B cell (primary cell): Measurements from ENCODE around the gene NMB. TPM values are rescaled to one million over a fixed set of nuclear protein-coding genes. Genes with fewer than 3 reads are reported as not detected.

Source experiments
- ATAC-seq: fragments of 200-7000 bp; cut with Tn5 transposase; one replicate; pipeline ENCODE4 v1.10.0; 2021; ENCODE audit warnings: low read depth, mild to moderate bottlenecking, moderate number of reproducible peaks, moderate library complexity
- CTCF ChIA-PET: fragments of 350-600 bp; sonication (Branson Sonifier 250); formaldehyde crosslinking; loops from one replicate; lab custom pipeline; 2021; ENCODE audit warnings: antibody characterized with exemption, inconsistent platforms; lab: Charles Lee
- POLR2A ChIA-PET: fragments of 350-600 bp; sonication (Branson Sonifier 250); formaldehyde crosslinking; loops from one replicate; lab custom pipeline; 2021; ENCODE audit warnings: antibody characterized with exemption; lab: Charles Lee
- DNase-seq: peaks from one replicate; pipeline ENCODE4 v3.0.0; 2013
- H2AFZ ChIP-seq: 2 replicates; pipeline ENCODE4 v1.6.1; 2012; ENCODE audit warnings: mild to moderate bottlenecking, low read depth, low read length; ENCODE audit not compliant: insufficient read depth, poor library complexity, severe bottlenecking
- H3K27ac ChIP-seq, 2 donors: 1 replicate in 1 of 2; 2 replicates in 1 of 2; pipeline ENCODE4 v1.5.1; 2012 to 2013; ENCODE audit warnings: low read length in 2 of 2, mild to moderate bottlenecking in 2 of 2, moderate library complexity in 1 of 2
- H3K27me3 ChIP-seq, 4 experiments: fragments of 200-600 bp in 1 of 4; sonication (generic) in 1 of 4; replicated peaks in 1 of 4; 1 replicate in 2 of 4; 2 replicates in 2 of 4; pipeline versions ENCODE4 v1.6.1 to v1.7.0; 2013 to 2016; ENCODE audit warnings: low read length in 3 of 4, mild to moderate bottlenecking in 2 of 4, mixed read lengths in 1 of 4, moderate library complexity in 1 of 4; ENCODE audit not compliant: insufficient read depth in 4 of 4, control insufficient read depth in 3 of 4; ENCODE audit errors: control extremely low read depth in 1 of 4
- H3K36me3 ChIP-seq, 2 experiments: replicated peaks in 1 of 2; 1 replicate in 1 of 2; 2 replicates in 1 of 2; pipeline versions ENCODE4 v1.6.1 to v1.7.1; 2013; ENCODE audit warnings: low read length in 1 of 2; ENCODE audit not compliant: insufficient read depth in 2 of 2, control insufficient read depth in 1 of 2; ENCODE audit errors: control extremely low read depth in 1 of 2, extremely low read depth in 1 of 2
- H3K4me1 ChIP-seq, 2 donors: fragments of 200-600 bp in 1 of 2; sonication (generic) in 1 of 2; 1 replicate in 1 of 2; 2 replicates in 1 of 2; pipeline versions ENCODE4 v1.5.1 to v1.6.1; 2013 to 2017; ENCODE audit warnings: low read length in 2 of 2; ENCODE audit not compliant: control insufficient read depth in 2 of 2, insufficient read depth in 2 of 2
- H3K4me2 ChIP-seq: replicated peaks from 2 replicates; pipeline ENCODE3; 2012; ENCODE audit warnings: mild to moderate bottlenecking, low read depth, low read length; ENCODE audit not compliant: poor library complexity, severe bottlenecking
- H3K4me3 ChIP-seq, 5 experiments: fragments of 200-600 bp in 1 of 5; sonication (generic) in 1 of 5; 1 replicate in 3 of 5; 2 replicates in 2 of 5; pipeline versions ENCODE4 v1.5.1 to v1.7.0; 2011 to 2016; ENCODE audit warnings: low read length in 4 of 5, mild to moderate bottlenecking in 4 of 5, low read depth in 2 of 5, control low read depth in 1 of 5, moderate library complexity in 1 of 5; ENCODE audit not compliant: insufficient read depth in 1 of 5; ENCODE audit errors: control extremely low read depth in 1 of 5, extremely low read depth in 1 of 5
- H3K79me2 ChIP-seq: fragments of 200-600 bp; sonication (generic); one replicate; pipeline ENCODE4 v1.6.0; 2016; ENCODE audit warnings: low read length; ENCODE audit not compliant: control insufficient read depth, insufficient read depth
- H3K9ac ChIP-seq: fragments of 200-600 bp; sonication (generic); 2 replicates; pipeline ENCODE4 v1.6.1; 2017; ENCODE audit warnings: mild to moderate bottlenecking, low read length, moderate library complexity
- H3K9me3 ChIP-seq, 3 donors: one replicate each; pipeline versions ENCODE4 v1.6.1 to v1.7.1; 2013; ENCODE audit warnings: low read length in 2 of 3; ENCODE audit not compliant: control insufficient read depth in 2 of 3, insufficient read depth in 1 of 3; ENCODE audit errors: control extremely low read depth in 1 of 3
- H4K20me1 ChIP-seq: 2 replicates; pipeline ENCODE4 v1.6.0; 2012; ENCODE audit warnings: mild to moderate bottlenecking, low read length; ENCODE audit not compliant: insufficient read depth, control insufficient read depth, poor library complexity, severe bottlenecking
- H3K27ac Mint-ChIP-seq: one replicate; pipeline ENCODE4 v1.8.0; 2021; ENCODE audit warnings: mixed read lengths
- H3K27me3 Mint-ChIP-seq: one replicate; pipeline ENCODE4 v1.8.0; 2021; ENCODE audit warnings: mixed read lengths
- H3K4me1 Mint-ChIP-seq: one replicate; pipeline ENCODE4 v1.8.0; 2021; ENCODE audit warnings: mixed read lengths
- H3K4me3 Mint-ChIP-seq: one replicate; pipeline ENCODE4 v1.8.0; 2021; ENCODE audit warnings: mixed read lengths
- H3K9me3 Mint-ChIP-seq: one replicate; pipeline ENCODE4 v1.8.0; 2022; ENCODE audit warnings: mixed read lengths; ENCODE audit not compliant: insufficient read depth
- EZH2 ChIP-seq: IDR thresholded peaks from 2 replicates; pipeline ENCODE4 v1.6.1; 2012; ENCODE audit warnings: borderline replicate concordance, low read depth, mild to moderate bottlenecking, moderate library complexity, low read length; ENCODE audit not compliant: insufficient read depth, poor library complexity, severe bottlenecking
- WGBS: methylation state at CpG from one replicate; pipeline ENCODE4 v1.1.5; 2013; ENCODE audit warnings: missing lambda C conversion rate; ENCODE audit not compliant: insufficient coverage; 5-methylcytosine and 5-hydroxymethylcytosine counted together
- intact Hi-C: fragments of 100-400 bp; cut with micrococcal nuclease; formaldehyde crosslinking; loops from one replicate; pipeline ENCODE4 v1.10.0; 2022
- polyA plus RNA-seq: library from polyadenylated mRNA; depleted of rRNA; stranded (reverse); fragments of >200 nt; gene quantifications from 2 replicates; pipeline ENCODE4 v1.2.3, GENCODE V29; 2012
- total RNA-seq, 2 donors: library from RNA; stranded (reverse); fragments of 120-200 nt in 1 of 2; gene quantifications; 1 replicate in 1 of 2; 2 replicates in 1 of 2; pipeline versions ENCODE4 v1.2.3 to v1.2.4, GENCODE V29; 2013 to 2022
- TF ChIP-seq, protein P1 (sequence below): fragments of 200-600 bp; IDR thresholded peaks from one replicate; pipeline ENCODE4 v1.8.0; 2022; ENCODE audit warnings: antibody characterized with exemption, mild to moderate bottlenecking

The NMB gene
- total and polyA plus RNA-seq, 2 donors (not counting 1 experiment from before 2014, with no cell fraction given), result 2.3 to 3.0 TPM

DNA sequence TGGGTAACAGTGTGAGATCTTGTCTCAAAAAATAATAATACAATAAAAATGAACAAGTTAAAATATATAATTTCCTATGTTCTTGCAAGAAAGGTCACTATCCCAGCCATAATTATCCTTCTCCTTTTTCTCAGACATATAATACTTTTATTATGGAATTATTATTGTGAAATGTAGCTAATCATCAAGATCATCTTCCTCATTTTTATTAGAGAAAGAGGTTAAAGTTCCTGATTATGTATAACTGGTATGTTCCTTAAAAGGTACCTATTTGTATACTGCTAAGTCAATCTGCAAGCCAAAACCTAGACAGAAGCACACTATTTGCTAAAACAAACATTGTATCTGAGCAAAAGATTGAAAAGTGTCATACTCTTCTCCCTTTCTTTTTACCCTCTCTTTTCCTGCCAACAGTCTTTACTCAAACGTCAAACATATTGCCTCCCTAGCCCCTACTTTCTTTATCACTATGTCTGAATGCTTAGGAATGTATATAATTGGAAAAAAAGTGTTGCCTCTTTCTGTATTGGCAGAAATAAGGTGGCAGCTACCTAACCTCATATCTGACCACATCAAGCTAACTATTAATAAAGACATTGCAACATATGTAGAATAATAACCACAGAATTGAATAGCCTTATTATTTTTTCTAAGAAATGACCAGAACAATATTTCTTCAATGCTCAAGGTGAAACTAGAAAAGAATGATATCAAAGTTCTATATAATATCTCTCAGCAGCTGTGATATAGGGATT lies 39.4 kb upstream of the NMB start:
- no peaks in the 10 kb centered on the region for H3K9me3 Mint-ChIP-seq
- peaks cover 50% of the 10 kb centered on the region for H3K4me1 Mint-ChIP-seq
- CTCF ChIA-PET, result no interaction called here
- peaks cover 0 to 4% of the 10 kb centered on the region in 2 experiments for H3K36me3 ChIP-seq
- intact Hi-C loops, result no loop called here
- TF ChIP-seq EZH2, result no peak
- TF ChIP-seq, protein P1, sequence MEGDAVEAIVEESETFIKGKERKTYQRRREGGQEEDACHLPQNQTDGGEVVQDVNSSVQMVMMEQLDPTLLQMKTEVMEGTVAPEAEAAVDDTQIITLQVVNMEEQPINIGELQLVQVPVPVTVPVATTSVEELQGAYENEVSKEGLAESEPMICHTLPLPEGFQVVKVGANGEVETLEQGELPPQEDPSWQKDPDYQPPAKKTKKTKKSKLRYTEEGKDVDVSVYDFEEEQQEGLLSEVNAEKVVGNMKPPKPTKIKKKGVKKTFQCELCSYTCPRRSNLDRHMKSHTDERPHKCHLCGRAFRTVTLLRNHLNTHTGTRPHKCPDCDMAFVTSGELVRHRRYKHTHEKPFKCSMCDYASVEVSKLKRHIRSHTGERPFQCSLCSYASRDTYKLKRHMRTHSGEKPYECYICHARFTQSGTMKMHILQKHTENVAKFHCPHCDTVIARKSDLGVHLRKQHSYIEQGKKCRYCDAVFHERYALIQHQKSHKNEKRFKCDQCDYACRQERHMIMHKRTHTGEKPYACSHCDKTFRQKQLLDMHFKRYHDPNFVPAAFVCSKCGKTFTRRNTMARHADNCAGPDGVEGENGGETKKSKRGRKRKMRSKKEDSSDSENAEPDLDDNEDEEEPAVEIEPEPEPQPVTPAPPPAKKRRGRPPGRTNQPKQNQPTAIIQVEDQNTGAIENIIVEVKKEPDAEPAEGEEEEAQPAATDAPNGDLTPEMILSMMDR, result no peak
- H3K4me2 ChIP-seq, result no peak overlapping the region
- H3K4me3 Mint-ChIP-seq, result no peak overlapping the region
- no peak overlapping the region for H3K27ac Mint-ChIP-seq
- no peaks in the 10 kb centered on the region for H3K9me3 ChIP-seq
- no CpG with 5 or more reads among the region's 1 CpG for WGBS
- POLR2A ChIA-PET, result no interaction called here
- DNase-seq, result no peak
- H4K20me1 ChIP-seq, result peaks cover 69% of the 10 kb centered on the region
- no peak for ATAC-seq
- no peaks in the 10 kb centered on the region for H3K27me3 Mint-ChIP-seq
- no peaks in the 10 kb centered on the region for H3K27me3 ChIP-seq
- H3K4me1 ChIP-seq, result peaks cover 3 to 13% of the 10 kb centered on the region in 2 donors
- peaks cover 99% of the 10 kb centered on the region for H3K79me2 ChIP-seq
- peak overlapping the region in 1 of 2 donors; percentile 48 for H3K27ac ChIP-seq
- no peak overlapping the region for H3K4me3 ChIP-seq
- no peak overlapping the region for H2AFZ ChIP-seq
- no peak overlapping the region for H3K9ac ChIP-seq

DNA sequence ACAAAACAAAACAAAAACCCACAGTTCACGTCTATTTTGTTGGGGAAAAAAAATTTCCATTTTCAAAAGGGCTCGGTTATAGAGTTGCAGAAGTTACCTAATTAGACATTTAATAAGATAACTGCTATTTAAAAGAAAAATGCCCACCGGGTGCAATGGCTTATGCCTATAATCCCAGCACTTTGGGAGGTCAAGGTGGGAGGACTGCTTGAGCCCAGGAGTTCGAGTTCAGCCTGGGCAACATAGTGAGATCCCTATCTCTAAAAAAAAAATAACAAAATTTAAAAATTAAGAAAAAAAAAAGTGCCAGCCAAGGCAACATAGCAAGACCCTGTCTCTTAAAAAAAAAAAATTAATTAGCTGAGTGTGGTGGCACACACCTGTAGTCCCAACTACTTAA lies 38.8 kb upstream of the NMB start:
- TF ChIP-seq, protein P1, result no peak
- no peak for TF ChIP-seq EZH2
- ChIA-PET POLR2A (no interaction called here), CTCF (no interaction called here)
- Histone ChIP-seq H3K4me2 (no peak overlapping the region), H3K9me3 (no peaks in the 10 kb centered on the region), H3K9ac (no peak overlapping the region), H3K36me3 (peaks cover 0 to 6% of the 10 kb centered on the region in 2 experiments), H3K4me1 (peaks cover 3 to 13% of the 10 kb centered on the region in 2 donors), H3K4me3 (no peak overlapping the region), H4K20me1 (peaks cover 68% of the 10 kb centered on the region), H2AFZ (no peak overlapping the region), H3K27me3 (no peaks in the 10 kb centered on the region), H3K27ac (peak overlapping the region in 1 of 2 donors; percentile 21), H3K79me2 (peaks cover 99% of the 10 kb centered on the region)
- Mint-ChIP-seq H3K4me3 (no peak overlapping the region), H3K27me3 (no peaks in the 10 kb centered on the region), H3K27ac (no peak overlapping the region), H3K9me3 (no peaks in the 10 kb centered on the region), H3K4me1 (peaks cover 53% of the 10 kb centered on the region)
- no CpG with 5 or more reads among the region's 4 CpGs for WGBS
- ATAC-seq, result no peak
- intact Hi-C loops, result no loop called here
- no peak for DNase-seq
